NCI-H69 (cell line): Measurements from ENCODE around the gene PCDH15.
"Not testable (repeated sequence)": the region's sequence is repeated elsewhere in the genome, so short reads cannot be mapped to it uniquely, and the experiment has no call there.

ENCODE experiments used
- DNase-seq: peaks from one replicate; lab custom pipeline; 2025; lab: John Stamatoyannopoulos, UW

PCDH15 gene

DNA sequence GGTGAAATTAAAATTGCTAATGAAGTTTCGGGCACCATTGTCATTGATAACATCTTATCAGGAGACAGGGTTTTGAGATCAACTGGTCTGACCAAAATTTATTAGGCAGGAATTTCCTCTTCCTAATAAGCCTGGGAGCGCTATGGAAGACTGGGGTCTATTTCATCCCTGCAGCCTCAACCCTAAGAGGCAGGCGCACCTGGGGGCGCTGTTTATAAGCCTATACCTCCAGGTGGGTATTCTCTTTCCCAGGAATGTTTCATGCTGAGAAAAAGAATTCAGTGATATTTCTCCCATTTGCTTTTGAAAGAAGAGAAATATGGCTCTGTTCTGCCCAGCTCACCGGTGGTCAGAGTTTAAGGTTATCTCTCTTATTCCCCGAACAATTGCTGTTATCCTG, 406.4 kb downstream of the PCDH15 start:
- not testable (repeated sequence) for DNase-seq

DNA sequence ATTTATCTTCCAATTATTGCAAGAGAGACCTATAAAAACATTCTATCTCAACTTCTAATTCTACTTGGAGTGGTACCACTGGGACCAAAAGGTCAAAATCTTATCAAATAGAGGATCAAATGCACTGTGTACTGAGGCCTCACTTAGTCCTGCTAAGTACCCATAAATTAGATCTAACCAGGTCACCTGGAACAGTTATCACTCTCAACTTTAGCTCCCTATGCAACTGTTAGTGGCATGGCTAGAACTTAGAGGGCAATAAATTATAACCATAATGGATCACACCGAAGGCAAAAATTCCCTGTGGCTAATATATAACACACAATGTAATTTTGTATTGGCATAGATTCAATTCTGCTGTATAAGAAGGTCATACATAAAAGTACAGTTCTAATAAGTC, 428.9 kb downstream of the PCDH15 start:
- DNase-seq, result peak; percentile 84

DNA sequence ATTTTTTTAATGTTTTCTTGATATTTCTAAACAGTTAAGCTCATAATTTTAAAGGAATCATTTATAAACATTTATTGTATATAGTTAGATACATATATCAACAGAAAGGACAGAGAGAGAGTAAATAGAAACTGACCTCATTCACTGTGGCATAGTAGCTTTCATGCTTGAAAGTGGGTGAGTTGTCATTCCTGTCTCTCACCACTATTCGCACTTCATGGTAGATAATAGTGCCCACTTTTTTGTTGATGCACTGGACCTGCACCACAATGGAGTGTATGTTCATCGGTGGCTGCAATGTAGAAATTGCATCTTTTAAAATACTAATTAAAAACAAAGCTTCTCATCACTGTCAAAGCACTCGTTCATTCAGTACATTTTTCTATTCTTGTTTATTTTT, 432.0 kb downstream of the PCDH15 start:
- DNase-seq, result peak; percentile 3

DNA sequence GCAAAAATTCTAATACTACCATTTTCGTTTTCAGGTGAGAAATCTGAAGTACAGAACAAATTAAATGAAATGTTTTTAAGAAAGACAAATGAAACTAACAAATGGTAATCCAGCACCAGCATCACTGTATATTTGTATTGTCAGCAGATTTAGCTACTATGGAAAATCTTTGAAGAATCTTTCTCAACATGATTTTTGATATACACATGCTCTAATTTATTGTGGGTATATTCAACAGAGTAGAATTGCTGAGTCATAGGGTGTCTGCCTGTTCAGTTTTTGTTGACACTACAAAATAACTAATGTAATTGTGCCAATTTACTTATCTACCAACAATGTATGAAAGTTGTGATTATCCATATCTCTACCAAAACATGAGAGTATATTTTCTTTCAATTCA, 437.6 kb downstream of the PCDH15 start:
- DNase-seq, result peak; percentile 10

DNA sequence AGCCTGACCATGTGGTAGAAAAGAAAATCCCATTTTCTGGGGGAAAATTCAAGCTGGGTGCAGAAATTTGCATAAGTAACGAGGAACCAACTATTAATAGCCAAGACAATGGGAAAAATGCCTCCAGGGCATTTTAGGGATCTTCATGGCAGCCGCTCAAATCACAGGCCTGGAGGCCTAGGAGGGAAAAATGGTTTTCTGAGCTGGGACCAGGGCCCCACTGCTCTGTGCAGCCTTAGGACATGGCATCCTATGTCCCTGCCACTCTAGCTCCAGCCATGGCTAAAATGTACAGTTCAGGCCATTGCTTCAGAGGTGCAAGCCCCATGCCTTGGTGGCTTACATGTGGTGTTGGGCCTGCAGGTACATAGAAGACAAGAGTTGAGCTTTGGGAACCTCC, 459.0 kb downstream of the PCDH15 start:
- DNase-seq, result no peak

DNA sequence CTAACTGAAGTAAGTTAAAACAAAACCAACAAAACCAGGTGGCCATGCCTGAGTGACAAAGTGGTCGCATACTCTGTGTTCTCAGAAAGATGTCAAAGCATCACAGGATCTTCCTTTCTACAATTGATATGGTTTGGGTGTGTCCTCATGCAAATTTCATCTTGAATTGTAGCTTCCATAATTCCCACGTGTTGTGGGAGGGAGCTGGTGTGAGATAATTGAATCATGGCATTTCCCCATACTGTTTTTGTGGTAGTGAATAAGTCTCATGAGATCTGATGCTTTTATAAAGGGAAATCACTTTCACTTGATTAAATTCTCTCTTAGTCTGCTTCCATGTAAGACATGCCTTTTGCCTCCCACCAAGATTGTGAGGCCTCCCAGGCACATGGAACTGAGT, 465.7 kb downstream of the PCDH15 start:
- DNase-seq, result no peak

DNA sequence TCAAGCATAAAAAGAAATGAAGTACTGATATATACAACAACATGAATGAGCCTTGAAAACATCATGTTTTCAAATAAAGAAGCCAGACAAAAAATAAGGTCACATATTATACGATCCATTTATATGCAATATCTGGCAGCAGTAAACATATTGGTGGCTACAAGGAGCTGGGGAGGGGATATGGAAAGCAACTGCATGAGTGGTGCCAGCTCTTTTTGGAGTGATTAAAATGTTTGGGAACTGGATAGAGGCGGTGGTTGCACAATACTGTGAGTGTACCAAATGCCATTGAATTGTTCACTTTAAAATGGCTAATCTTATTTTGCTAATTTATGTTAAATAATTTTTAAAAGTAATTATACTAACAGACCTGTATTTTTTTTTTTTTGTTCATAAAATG, 481.7 kb downstream of the PCDH15 start:
- DNase-seq, result no peak

DNA sequence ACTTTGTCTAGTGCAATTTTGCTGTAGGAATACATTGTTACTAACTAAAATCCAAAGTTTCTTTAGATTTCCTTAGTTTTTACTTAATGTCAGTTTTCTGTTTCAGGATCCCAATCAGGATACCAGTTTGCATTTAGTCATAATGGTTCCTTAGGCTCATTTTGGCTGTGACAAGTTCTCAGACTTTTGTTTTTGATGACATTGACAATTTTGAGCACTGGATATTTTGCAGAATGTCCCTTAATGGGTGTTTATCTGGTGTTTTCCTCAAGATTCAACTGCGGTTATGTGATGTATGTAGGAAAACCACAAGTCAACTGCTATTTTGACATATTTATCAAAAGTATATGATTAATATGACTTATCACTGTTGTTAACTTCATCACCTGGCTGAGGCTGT, 482.6 kb downstream of the PCDH15 start:
- DNase-seq, result no peak

DNA sequence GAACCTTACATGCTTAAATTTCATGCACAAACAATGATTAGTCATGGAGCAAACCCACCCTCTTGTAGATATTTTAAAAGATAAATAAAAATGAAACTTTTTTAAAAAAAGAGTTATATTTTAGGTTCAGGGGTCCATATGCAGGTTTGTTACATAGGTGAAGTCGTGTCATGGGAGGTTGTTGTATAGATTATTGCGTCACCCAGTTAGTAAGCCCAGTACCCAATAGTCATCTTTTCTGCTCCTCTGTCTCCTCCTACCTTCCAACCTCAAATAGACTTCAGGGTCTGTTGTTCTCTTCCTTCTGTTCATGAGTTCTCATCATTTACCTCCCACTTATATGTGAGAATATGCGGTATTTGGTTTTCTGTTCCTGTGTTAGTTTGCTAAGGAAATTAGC, 486.6 kb downstream of the PCDH15 start:
- DNase-seq, result no peak

DNA sequence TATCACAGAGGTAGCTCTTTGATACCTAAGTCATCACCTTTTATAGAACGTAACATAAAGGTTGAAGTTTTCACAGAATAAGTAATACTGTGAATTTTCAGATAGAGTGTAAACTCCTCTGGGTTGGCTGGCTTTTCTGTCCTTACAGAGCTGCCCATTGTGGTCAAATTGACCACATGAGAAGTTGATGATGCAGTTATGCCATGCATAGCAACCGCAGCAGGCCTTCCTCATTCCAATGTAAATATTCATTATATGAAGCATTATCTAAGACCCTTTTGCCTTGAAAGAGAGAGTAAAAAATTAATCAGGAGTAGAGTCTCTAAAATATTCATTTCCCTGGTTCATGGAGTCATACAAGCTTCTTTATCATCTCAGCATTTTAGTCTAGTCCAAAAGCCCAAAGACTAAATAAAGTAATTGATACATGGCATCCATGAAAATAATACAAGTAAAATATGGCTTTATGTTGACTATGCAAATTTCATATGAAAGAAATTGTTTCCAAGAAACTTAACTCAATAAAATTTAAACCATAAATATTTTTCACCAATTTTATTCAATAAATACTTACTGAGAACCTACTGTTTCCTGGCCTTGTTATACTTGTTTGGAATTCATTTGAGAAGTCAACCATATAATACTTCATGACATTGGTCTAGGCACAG, 516.4 kb downstream of the PCDH15 start:
- no peak for DNase-seq

DNA sequence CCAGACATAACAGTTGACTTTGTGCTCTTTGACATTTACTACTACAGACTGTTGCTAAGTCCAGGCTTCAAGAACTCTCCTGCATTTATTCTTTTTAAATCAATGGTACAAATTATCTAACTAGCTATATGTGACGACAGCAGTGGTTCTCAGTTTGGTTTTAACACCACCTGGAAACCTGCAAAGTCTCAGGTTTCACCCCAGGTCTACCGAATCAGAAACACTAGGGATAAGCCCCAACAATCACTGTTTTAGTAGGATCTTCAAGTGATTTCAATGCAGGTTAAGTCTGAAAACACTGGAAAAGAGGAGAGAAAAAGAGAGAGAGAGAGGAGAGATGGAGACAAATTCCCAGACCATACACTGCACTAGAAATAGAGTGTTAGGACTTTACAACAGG, 519.0 kb downstream of the PCDH15 start:
- peak; percentile 2 for DNase-seq

DNA sequence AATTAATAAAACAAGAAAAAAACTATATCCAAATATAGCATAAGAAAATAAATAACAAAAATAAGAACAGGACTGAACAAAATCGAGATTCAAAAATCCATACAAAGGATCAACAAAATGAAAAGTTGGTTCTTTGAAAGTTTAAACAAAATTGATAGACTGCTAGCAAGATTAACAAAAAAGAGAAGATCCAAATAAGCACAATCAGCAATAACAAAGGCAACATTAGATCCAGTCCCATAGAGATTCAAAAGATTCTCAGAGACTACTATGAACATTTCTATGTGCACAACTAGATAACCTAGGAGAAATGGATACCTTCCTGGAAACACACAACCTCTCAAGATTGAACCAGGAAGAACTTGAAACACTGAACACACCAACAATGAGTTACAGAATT, 534.6 kb downstream of the PCDH15 start:
- DNase-seq, result no peak

DNA sequence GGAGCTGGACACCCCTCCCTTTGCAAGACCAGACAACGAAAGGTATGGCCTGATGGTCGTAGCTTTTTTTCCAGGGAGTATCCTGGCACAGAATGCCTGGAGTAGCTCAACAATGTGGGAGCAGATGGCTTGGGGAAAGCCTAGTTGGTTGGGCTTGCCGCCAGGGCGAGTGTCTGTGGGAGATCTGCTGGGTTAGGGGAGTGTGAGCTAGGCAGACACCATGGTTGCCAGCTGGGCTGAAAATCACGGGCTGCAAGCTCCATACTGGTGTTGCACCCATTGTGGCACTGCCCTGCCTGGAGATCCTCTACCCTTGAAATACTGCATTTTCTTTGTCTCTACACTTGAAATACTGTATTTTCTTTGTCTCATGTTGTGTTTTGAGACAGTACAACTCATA, 538.3 kb downstream of the PCDH15 start:
- DNase-seq, result peak; percentile 7

DNA sequence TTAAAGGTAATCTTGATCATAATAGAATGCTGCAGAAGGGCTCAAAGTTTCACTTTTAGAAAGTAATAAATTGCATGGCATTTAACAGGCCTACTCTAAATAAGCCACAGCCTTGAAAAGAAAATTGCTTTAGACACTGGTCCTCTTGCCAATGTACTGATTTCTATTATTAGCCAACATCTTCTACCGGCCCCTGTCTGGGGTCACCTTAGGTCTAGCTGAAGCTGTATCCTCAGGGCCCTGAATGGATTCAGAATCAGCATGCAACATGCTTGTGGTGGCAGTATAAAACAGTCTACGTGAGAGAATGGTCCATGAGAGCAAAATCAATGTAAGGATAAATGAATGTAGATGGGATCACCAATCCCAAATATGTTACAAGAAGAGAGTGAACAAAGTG, 541.9 kb downstream of the PCDH15 start:
- DNase-seq, result no peak

DNA sequence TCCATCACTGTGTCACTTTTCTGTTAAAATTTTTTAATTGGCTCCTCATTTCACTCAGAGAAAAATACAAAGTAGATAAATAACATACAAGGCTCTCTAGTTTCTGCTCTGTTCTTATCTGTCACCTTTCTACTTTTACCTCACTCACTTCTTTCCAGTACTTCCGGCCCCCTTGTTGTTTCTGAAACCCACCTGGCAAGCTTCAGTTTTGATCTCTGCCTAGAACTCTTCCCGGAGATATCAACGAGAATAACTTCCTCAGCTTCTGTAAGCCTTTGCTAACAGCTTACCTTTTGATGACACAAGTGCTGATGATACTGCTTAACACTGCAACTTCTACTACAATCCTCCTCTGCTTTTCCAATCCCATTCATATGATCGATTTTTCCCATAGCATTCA, 566.2 kb downstream of the PCDH15 start:
- no peak for DNase-seq

DNA sequence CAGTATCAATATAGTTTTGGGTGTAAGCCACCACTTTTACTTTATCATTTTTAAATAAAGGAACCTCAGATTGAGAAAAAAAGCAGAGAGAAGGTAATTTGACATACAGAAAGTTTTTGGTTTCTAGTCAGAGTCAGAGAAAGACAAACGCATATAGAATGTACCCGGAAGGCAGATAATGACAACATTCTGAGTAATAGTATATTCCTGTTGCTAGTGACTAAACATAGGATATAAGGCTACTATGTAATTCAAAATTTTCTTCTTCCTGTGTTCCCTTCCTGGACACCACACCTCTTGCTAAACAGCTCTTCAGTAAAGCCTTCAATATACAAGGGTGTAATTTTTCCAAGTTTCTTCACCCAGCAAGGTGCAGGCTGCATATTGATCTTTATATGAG, 597.6 kb downstream of the PCDH15 start:
- no peak for DNase-seq

DNA sequence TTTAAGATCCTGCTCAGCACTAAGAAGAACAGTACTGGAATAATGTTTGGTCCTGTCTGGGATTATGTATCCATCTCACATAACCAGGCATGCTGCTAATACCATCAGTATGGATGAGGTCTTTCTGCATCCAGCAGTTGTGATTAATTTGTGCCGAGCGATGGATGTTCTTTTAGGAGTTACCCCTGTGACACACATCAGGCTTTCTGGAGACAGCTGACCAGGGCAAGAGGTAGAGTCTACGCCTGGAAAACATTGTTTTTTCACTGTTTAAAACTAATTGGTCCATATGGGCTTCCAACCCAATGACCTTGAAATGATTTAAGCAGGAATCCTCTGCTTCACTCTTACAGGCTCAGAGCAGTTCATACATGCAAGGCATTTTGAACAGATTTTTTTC, 603.0 kb downstream of the PCDH15 start:
- no peak for DNase-seq

DNA sequence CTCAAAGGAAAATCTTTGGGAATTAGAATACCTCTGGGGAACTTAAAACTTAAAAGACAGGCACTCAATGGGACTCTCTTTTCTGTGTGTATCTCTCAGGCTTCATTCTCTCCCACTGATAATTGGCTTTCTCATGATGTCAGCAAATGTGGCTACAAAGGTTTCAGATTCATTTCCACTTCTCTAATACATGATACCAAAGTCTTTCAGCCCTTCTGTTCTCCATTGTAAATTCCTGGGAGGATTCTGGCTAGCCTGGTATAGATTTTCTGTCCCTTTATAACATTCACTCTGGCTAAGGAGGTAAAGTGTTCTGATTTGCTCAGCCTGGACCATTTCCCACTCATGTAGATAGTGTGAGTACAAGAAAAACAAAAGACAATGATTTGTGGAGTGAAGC, 606.2 kb downstream of the PCDH15 start:
- no peak for DNase-seq

DNA sequence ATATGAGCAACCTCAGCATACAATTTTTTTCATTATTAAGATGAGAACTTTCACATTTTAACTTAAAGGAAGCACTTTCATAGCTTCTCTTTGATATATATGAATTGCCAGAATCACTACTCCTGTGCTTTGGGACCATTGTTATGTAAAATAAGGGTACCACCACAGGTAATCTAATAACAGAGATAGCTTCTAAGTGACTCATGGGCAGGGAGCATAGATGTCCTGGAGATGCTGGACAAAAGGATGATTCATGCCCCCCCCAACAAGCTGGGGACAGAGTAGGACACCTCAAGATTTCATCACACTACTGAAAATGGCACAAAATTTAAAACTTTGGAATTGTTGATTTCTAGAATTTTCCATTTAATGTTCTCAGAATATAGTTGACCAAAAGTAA, 641.1 kb downstream of the PCDH15 start:
- DNase-seq, result no peak

DNA sequence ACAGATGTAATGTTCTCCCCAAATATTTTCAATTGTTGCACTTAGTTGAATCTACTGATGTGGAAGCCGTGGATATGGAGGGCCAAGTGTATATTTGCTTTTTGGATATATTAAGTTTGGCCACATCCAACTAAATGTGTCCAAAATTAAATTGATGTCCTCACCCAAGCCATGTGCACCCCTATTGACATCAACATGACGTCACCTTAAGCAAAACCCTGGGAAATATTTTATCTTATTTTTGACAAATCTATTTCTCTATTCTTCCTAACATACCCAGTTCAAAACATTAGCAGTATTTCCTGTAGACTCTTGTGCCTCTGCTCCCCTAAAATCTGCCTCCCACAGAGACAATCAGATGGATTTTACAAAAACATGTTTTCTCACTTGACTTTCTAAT, 652.5 kb downstream of the PCDH15 start:
- no peak for DNase-seq

DNA sequence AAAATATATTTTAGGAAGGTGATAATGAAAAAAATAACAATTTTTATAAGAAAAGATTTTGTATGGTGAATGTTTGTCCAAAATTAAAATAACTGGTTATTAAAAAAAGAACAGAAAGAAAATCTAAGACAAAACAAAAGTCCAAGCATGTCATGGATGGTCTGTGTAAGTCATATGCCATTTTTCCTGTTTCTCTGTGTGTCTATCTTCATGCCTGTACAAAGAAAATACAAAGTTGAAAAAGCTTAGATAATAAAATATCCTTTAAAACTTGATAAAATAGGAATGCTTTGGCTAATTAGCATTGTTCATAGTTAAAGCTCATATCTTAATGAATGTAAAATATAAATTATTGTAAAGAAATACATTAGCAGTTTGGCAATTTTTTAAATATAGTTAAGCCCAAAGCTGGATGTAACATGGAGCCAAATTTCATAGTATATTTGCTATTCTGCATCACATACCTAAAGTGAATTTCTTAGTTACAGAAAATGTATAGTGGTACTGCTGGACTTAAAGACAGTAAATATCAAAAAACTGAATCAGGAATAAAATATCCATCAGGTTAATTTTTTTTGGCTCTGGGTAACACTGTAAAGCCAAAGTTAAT, 661.1 kb downstream of the PCDH15 start:
- peak; percentile 3 for DNase-seq

DNA sequence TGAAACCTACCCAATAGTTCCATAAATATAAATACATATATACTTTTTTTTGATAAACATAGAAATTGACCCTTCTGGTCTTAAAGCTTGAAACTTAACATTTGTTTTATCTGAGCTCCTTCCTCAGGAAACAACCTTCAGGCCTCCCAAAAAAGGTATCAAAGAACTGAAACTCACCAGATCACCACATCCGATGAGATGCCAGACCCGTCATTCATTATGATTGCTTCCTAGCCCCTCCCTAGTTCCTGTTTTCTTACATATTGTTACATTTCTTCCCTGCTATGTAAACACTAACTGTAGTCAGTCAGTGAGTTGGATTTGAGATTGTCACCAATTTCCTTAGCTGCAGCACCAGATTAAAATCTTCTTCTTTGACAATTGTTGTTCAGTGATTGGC, 663.6 kb downstream of the PCDH15 start:
- no peak for DNase-seq

DNA sequence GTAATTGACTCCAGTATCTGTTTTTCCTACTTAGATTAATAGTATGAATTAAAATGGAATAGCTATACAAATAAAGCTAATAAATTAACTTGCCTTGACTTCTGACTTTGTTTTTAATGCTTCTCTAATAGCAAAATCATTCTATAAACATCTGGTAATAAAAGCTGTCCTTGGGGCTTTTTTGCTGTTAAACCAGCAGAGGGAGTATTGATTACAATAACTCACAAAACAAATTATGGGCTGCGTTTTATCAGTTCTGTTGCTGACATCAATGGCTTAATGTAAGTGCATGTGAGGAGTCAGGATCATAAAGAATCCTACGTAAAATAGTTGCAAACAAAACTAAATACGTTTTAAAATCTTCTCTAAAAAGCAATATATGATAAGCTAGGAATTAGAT, 667.8 kb downstream of the PCDH15 start:
- peak; percentile 51 for DNase-seq

DNA sequence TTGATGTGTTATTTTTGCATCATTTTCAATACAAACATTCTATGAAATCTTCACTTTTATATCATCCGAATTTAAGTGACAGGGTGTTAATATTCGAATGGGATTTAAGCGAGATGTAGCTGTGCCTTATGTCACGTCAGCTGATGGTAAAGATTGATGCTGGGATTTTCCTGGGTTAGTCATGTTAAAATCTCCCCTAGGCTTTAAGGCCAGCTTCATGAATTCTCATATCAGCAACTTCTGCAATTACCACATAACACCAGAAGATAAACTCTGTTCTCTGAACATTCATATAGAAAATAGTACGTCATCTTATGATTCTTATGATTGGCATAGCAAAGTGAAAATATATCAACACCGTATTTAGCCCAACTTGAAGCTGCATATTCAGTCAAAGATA, 669.2 kb downstream of the PCDH15 start:
- no peak for DNase-seq
